ENCODE data around the gene RIF1.

The RIF1 gene

DNA sequence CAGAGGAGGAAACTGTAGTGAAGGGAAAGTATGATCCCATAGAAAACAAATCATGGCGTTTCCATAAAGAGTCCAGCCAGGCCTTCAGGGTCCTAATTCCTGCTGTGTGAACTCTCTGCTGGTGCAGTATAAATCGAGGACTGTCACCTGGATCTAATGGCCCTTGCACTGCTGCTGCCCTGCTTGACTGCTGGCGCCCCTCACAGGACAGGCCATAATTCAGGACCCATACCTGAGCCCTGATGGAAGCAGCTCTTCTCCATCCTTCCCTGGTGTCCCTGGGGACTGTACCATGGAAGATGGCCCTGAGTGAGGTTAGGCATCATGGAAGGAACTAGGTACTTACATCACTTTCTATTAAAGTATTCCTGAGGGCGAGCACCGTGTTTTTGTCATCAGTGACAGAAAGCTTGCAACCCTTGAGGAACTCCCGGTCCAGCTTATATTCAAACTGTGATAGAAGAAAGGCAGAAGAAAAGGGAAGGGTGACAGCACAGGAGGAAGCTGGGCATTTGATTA, 116.9 kb downstream of the RIF1 start:
- no peak for DNase-seq
